ENCODE data around the gene MYOCD.
"Not testable (repeated sequence)": the region's sequence is repeated elsewhere in the genome, so short reads cannot be mapped to it uniquely, and the experiment has no call there.

Gene MYOCD, protein sequence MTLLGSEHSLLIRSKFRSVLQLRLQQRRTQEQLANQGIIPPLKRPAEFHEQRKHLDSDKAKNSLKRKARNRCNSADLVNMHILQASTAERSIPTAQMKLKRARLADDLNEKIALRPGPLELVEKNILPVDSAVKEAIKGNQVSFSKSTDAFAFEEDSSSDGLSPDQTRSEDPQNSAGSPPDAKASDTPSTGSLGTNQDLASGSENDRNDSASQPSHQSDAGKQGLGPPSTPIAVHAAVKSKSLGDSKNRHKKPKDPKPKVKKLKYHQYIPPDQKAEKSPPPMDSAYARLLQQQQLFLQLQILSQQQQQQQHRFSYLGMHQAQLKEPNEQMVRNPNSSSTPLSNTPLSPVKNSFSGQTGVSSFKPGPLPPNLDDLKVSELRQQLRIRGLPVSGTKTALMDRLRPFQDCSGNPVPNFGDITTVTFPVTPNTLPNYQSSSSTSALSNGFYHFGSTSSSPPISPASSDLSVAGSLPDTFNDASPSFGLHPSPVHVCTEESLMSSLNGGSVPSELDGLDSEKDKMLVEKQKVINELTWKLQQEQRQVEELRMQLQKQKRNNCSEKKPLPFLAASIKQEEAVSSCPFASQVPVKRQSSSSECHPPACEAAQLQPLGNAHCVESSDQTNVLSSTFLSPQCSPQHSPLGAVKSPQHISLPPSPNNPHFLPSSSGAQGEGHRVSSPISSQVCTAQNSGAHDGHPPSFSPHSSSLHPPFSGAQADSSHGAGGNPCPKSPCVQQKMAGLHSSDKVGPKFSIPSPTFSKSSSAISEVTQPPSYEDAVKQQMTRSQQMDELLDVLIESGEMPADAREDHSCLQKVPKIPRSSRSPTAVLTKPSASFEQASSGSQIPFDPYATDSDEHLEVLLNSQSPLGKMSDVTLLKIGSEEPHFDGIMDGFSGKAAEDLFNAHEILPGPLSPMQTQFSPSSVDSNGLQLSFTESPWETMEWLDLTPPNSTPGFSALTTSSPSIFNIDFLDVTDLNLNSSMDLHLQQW

DNA sequence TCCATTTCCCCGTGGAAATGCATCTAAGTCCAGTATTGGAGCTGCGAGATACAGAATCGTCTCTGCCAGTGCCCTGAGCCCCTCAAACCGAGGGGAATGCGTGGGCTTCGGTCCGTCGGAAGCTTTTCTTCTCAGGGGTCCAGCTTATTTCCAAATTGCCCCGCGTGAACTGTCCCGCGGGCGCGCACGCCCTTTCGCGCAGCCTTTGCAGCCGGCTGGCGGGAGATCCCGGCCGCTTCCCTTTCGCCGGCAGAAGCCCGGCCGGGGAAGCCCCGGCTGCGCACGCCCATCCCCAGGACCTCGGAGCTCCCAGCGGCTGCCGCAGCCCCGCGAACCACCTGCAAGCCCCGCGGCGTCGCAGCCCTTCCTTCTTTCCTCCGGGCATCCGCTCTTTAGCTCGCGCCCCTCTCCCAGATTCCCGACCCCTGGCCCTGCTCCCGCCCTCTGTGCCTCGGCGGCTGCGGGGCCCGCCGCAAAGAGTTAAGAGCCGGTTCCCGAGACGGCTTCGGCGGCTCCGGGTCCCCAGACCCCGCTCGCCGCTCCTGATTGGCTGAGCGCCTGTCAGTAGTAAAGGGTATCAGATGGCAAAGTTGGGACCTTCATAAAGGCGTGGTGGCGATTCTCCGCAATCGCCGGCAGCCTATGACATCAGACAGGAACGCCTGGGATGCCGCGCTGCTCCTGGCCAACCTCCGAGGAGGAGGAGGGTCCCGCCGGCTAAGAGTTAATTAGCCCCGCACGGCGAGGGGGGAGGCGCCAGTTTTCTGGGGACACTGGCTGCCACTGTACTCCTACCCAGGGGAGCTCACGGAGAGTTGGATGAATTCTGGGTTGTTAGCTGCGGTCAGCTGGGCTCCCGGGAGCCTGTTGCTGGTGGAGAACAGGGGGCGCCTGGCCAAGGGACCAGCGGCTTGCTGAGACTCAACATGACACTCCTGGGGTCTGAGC lies at the start of gene MYOCD:
Gene MYOCD (plus strand): TSS at position 628 of the 948 bp plus-strand sequence. CDS start 299 bp downstream, at position 927.
- DNase-seq = no peak

- DNase-seq = no peak
Measured at GRCh38 chr17:12616161-12616560, 49.5 kb upstream of the MYOCD start.

- no peak for DNase-seq
Measured at GRCh38 chr17:12618557-12618956, 47.1 kb upstream of the MYOCD start.

DNA sequence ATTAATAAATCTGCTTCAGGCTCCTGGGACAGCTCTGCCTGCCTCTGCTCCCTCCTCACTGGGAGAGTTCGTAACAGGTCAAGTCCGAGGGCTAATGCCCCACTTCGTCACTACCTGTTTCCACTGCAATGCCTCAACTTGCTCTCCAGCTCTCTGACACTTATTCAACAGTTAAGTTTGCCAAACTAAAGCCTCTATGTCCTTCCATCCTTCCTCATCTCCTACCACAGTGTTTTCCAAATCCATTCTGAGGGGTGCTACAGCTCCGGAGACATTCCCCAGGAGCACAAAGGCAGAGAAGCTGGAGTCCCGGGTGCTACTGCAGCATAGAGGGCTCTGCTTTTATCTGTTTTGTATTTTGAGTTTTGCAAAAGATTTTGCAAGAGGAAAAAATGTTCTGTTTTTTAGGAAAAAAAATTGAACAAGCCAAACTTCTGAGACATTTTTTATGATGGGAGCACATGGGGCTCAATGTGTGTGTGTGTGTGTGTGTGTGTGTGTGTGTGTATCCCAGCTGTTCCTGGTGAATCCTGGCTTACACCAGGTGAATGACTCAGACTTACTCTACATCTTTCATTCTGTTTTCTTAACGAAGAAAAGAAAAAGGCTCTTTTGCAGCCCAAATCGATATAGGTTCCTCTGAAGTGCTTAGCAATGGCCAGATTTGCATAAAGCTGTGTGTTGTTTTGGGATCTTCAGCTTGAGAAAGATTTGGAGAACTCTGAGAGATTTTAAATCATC lies 46.1 kb upstream of the MYOCD start:
- no peak for DNase-seq

DNA sequence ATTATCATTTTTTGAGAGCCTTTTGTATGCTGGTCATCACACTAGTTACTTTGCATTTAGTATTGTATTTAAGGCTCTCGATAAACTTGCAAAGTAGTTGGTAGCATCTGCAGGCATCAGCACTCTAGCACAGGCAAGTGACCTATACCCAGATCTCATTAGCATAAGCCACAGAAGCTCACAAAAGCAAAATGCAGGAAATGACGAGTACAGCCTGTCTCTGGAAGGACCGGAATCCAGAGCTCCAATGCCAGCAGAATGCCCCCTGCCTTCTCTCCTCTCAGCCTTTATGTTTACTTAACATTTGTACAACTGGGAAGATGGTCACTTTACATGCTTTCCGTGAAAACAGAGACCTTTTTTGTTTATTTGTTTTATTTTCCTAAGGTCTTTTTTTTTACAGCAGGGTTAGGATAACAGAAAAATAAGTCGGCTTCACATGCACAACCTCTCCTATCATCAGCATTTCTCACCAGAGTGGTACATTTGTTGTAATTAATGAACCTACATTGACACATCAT lies 45.4 kb upstream of the MYOCD start:
- no peak for DNase-seq

DNA sequence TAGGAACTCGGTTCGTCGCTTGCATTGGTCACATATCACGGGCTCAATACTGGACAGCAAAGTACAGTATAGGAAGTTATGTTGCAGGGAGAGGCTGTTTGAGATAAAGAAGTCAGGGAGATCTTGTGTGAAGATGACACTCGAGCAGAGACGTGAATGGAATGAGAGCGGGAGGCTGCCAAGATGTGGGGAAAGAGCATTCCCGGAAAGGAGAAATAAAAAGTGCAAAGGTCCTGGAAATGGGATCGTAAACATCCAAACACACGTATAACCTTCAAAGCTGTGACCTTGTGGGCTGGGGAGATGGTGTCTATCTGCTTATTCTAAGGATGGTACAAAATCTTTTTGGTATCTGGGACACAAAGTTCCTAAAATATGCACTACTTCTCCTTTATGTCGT lies 43.0 kb upstream of the MYOCD start:
- DNase-seq = no peak

- no peak for DNase-seq
Measured at GRCh38 chr17:12623220-12623848, 42.4 kb upstream of the MYOCD start.

- no peak for DNase-seq
Measured at GRCh38 chr17:12624211-12624610, 41.5 kb upstream of the MYOCD start.

DNA sequence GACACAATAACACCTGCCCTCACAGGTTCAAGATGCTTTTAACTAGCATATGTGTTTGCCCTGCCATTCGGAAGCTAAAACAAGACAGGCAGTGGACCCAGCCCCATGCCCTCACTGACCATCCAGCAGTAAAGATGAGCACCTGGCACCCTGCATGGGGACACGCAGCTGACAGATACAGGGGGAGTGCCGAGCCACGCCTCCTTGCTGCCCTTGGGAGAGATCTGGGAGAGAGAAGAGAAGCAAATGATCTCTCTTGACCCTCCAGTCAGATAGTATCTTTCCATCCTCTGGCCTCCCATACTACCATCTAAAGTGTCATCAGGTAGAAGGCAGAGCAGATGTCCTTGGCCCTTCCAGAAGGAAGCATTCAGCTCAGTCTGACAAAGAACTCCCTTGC lies 40.6 kb upstream of the MYOCD start:
- DNase-seq = no peak

GRCh38 chr17:12627177-12627629 lies 38.5 kb upstream of the MYOCD start:
- no peak for DNase-seq

GRCh38 chr17:12627781-12628451 lies 37.8 kb upstream of the MYOCD start:
- no peak for DNase-seq

- no peak for DNase-seq
Measured at GRCh38 chr17:12631076-12631475, 34.6 kb upstream of the MYOCD start.

DNA sequence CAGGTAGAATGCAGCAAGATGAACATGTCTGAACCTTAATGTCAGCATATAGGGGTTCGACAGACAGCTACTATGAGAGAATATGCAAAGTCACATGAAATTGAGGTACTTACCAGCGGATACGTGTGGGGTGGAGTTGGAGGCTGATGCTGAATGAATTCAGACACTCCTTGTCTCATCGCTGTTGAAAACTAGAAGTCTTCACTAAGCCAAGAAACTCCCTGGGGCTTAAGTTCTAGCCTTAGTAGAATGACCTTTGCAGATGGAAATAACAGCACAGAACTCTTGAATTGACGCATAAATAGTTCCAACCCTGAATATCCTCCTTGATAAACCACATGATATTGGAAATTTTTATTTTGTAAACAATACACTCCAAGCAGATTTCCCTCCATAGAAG lies 32.9 kb upstream of the MYOCD start:
- DNase-seq = no peak

DNA sequence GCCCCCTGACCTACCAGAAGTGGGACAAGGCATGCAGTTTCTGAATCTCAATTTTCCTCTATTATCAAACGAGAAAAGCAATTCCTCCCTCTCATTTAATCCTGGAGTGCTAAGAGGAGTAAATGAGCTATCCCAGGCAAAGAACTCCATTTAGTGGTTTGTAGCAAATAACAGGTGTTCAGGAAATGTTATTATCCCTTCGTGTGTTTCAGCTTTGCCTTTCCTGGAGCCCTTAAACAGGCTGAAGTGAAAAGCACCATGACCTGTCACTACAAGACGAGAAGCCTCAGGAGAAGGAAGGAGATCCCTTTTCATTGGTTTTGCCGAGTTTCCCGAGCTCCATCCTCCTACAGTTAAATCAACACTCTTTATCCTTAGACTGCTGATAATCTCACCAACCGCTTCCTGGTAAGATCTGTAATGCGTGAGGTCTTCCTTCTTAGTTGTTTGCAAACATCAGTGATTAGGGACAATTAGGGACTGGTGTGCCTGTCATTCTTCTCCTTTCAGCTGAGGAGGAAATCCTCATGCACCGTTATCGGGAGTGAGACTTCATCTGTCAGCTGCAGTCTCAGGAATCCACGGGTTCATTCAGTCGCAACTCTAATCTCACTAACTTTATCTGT lies 30.8 kb upstream of the MYOCD start:
- DNase-seq = no peak

DNA sequence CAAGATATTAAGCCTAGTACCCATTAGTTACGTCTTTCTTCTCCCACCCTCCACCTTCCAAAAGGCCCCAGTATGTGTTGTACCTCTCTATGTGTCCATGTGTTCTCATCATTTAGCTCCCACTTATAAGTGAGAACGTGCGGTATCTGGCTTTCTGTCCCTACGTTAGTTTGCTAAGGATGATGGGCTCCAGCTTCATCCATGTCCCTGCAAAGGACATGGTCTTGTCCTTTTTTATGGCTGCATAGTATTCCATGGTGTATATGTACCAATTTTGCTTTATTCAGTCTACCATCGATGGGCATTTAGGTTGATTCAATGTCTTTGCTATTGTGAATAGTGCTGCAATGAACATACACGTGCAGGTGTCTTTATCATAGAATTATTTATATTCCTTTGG lies 29.7 kb upstream of the MYOCD start:
- DNase-seq = not testable (repeated sequence)

DNA sequence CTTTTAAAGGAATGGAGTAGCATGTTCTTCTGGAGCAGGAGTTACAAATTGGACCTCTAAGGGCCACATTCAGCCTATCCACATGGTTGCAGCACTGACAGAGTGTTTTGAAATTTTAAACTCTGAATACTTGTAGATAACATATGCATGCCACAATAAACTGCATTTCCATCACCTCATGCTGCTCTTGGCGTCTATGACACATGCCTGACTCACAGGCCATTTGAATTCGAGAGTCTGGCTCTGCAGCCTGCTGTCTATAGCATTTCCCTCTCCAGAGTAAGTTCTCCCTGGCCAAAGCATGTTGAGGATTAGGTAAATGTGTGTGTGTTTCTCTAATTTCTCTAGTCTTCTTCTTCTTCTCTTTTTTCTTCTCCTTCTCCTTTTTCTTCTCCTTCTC lies 28.7 kb upstream of the MYOCD start:
- no peak for DNase-seq

- no peak for DNase-seq
Measured at GRCh38 chr17:12637745-12638651, 27.7 kb upstream of the MYOCD start.

- no peak for DNase-seq
Measured at GRCh38 chr17:12640364-12640763, 25.3 kb upstream of the MYOCD start.

- no peak for DNase-seq
Measured at GRCh38 chr17:12641084-12641483, 24.6 kb upstream of the MYOCD start.
